Liver (tissue), 9 donors: ENCODE measurements around the gene PKMYT1. TPM values are rescaled to one million over a fixed set of nuclear protein-coding genes. Genes with fewer than 3 reads are reported as not detected.

Source experiments
- DNase-seq: peaks from one replicate; pipeline ENCODE4 v3.0.0-alpha.2; 2017; ENCODE audit warnings: low spot score
- H3K27ac ChIP-seq, 2 donors: one replicate each; pipeline ENCODE4 v1.7.0; 2013; ENCODE audit warnings: inconsistent platforms in 2 of 2, low read length in 2 of 2, control low read depth in 1 of 2, low read depth in 1 of 2, mild to moderate bottlenecking in 1 of 2
- H3K27me3 ChIP-seq, 4 donors: one replicate each; pipeline versions ENCODE4 v1.6.1 to v1.7.0; 2013; ENCODE audit warnings: low read length in 3 of 4, inconsistent platforms in 1 of 4, mild to moderate bottlenecking in 1 of 4, moderate library complexity in 1 of 4; ENCODE audit not compliant: control insufficient read depth in 4 of 4, insufficient read depth in 4 of 4
- H3K36me3 ChIP-seq, 4 donors: one replicate each; pipeline versions ENCODE4 v1.6.1 to v1.7.0; 2013; ENCODE audit warnings: low read length in 3 of 4, mild to moderate bottlenecking in 3 of 4, low read depth in 1 of 4, moderate library complexity in 1 of 4; ENCODE audit not compliant: control insufficient read depth in 4 of 4, insufficient read depth in 3 of 4
- H3K4me1 ChIP-seq, 4 donors: one replicate each; pipeline versions ENCODE4 v1.6.1 to v1.7.0; 2013; ENCODE audit warnings: low read length in 3 of 4, mild to moderate bottlenecking in 3 of 4, moderate library complexity in 1 of 4; ENCODE audit not compliant: control insufficient read depth in 4 of 4, insufficient read depth in 4 of 4
- H3K4me3 ChIP-seq, 3 donors: one replicate each; pipeline versions ENCODE4 v1.6.1 to v1.7.0; 2013; ENCODE audit warnings: low read length in 3 of 3, control low read depth in 1 of 3, low read depth in 1 of 3, mild to moderate bottlenecking in 1 of 3
- H3K9ac ChIP-seq, 2 donors: one replicate each; pipeline ENCODE4 v1.7.0; 2013; ENCODE audit warnings: low read length in 2 of 2, mild to moderate bottlenecking in 2 of 2, moderate library complexity in 2 of 2, control low read depth in 1 of 2, low read depth in 1 of 2
- H3K9me3 ChIP-seq, 4 donors: one replicate each; pipeline versions ENCODE4 v1.6.1 to v1.7.0; 2013; ENCODE audit warnings: low read length in 3 of 4; ENCODE audit not compliant: control insufficient read depth in 4 of 4
- EGR1 ChIP-seq, 2 donors: IDR thresholded peaks; 2 replicates each; pipeline ENCODE4 v1.6.1; 2016 to 2018; ENCODE audit warnings: antibody characterized with exemption in 2 of 2, low read depth in 2 of 2
- FOXA2 ChIP-seq: IDR thresholded peaks from 2 replicates; pipeline ENCODE4 v1.6.1; 2016; ENCODE audit warnings: antibody characterized with exemption
- GABPA ChIP-seq, 2 donors: IDR thresholded peaks in 1 of 2; conservative IDR thresholded peaks in 1 of 2; 2 replicates each; pipeline ENCODE4 v1.6.1; 2016; ENCODE audit warnings: antibody characterized with exemption in 2 of 2, mild to moderate bottlenecking in 1 of 2, moderate library complexity in 1 of 2
- HNF4G ChIP-seq: IDR thresholded peaks from 2 replicates; pipeline ENCODE4 v1.6.1; 2016; ENCODE audit warnings: antibody characterized with exemption
- JUND ChIP-seq, 2 donors: IDR thresholded peaks; 2 replicates each; pipeline ENCODE4 v1.6.1; 2016; ENCODE audit warnings: antibody characterized with exemption in 2 of 2
- RAD21 ChIP-seq, 2 donors: IDR thresholded peaks; 2 replicates each; pipeline ENCODE4 v1.6.1; 2016; ENCODE audit warnings: antibody characterized with exemption in 2 of 2, mild to moderate bottlenecking in 2 of 2
- TAF1 ChIP-seq: conservative IDR thresholded peaks from 2 replicates; pipeline ENCODE4 v1.6.1; 2016; ENCODE audit warnings: antibody characterized with exemption, mild to moderate bottlenecking
- YY1 ChIP-seq: IDR thresholded peaks from 2 replicates; pipeline ENCODE4 v1.6.1; 2016; ENCODE audit warnings: antibody characterized with exemption, mild to moderate bottlenecking
- WGBS: extraction: QIAGEN DNeasy Blood & Tissue Kit; methylation state at CpG from one replicate; pipeline ENCODE4 v1.1.7; 2013; 5-methylcytosine and 5-hydroxymethylcytosine counted together
- polyA plus RNA-seq, 2 donors: library from polyadenylated mRNA; stranded (reverse) in 1 of 2; unstranded in 1 of 2; fragments of 200-250 nt in 1 of 2; fragments of >200 nt in 1 of 2; fragmentation: Nextera tagmentation in 1 of 2; extraction: Ambion mirVana in 1 of 2; gene quantifications; one replicate each; pipeline versions ENCODE4 v1.2.1 to v1.2.3, GENCODE V29; 2013 to 2015
- total RNA-seq, 2 donors: library from RNA; depleted of rRNA; stranded (reverse); fragments of >200 nt; gene quantifications; one replicate each; pipeline ENCODE4 v1.2.3, GENCODE V29; 2014
- TF ChIP-seq, protein P1 (sequence below): IDR thresholded peaks from 2 replicates; pipeline ENCODE4 v1.6.1; 2016; ENCODE audit warnings: antibody characterized with exemption
- TF ChIP-seq, protein P2 (sequence below): IDR thresholded peaks from 2 replicates; pipeline ENCODE4 v1.6.1; 2016; ENCODE audit warnings: antibody characterized with exemption, mild to moderate bottlenecking
- TF ChIP-seq, protein P3 (sequence below): fragments of 150-350 bp; IDR thresholded peaks from 2 replicates; pipeline ENCODE4 v1.5.1; 2017; ENCODE audit warnings: improper control_type of control experiment, low read depth, low read length; ENCODE audit not compliant: missing input control
- TF ChIP-seq, protein P4 (sequence below): IDR thresholded peaks from 2 replicates; pipeline ENCODE4 v1.6.1; 2016; ENCODE audit warnings: antibody characterized with exemption
- donor health status: healthy.
- donor health status: healthy.
- donor health status: healthy.
- donor health status: healthy.
- donor health status: healthy.

The PKMYT1 gene
- total and polyA plus RNA-seq, 4 donors = 0.50 to 15.8 (median 2.6) TPM

DNA sequence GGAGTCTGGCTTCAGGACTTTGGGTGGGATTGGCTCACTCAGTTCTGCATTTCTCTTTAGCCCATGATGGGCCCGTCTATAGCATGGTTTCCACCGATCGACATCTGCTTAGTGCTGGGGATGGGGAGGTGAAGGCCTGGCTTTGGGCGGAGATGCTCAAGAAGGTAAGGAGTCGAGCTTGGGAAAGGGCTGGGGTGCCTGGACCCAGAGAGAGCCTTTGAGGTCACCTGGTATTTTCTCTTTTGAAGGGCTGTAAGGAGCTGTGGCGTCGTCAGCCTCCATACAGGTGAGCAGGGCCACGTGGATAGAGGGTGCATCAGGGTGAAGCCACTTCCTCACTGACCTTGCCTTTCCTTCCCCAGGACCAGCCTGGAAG lies 45.7 kb upstream of the PKMYT1 start:
- no peak for TF ChIP-seq FOXA2
- TF ChIP-seq GABPA (IDR thresholded peaks at IDR 0.05 in 1 of 2, conservative IDR thresholded peaks at IDR 0.05 in 1 of 2) = no peak
- TF ChIP-seq TAF1 = no peak
- TF ChIP-seq, protein P1, sequence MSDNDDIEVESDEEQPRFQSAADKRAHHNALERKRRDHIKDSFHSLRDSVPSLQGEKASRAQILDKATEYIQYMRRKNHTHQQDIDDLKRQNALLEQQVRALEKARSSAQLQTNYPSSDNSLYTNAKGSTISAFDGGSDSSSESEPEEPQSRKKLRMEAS = no peak
- TF ChIP-seq, protein P2, sequence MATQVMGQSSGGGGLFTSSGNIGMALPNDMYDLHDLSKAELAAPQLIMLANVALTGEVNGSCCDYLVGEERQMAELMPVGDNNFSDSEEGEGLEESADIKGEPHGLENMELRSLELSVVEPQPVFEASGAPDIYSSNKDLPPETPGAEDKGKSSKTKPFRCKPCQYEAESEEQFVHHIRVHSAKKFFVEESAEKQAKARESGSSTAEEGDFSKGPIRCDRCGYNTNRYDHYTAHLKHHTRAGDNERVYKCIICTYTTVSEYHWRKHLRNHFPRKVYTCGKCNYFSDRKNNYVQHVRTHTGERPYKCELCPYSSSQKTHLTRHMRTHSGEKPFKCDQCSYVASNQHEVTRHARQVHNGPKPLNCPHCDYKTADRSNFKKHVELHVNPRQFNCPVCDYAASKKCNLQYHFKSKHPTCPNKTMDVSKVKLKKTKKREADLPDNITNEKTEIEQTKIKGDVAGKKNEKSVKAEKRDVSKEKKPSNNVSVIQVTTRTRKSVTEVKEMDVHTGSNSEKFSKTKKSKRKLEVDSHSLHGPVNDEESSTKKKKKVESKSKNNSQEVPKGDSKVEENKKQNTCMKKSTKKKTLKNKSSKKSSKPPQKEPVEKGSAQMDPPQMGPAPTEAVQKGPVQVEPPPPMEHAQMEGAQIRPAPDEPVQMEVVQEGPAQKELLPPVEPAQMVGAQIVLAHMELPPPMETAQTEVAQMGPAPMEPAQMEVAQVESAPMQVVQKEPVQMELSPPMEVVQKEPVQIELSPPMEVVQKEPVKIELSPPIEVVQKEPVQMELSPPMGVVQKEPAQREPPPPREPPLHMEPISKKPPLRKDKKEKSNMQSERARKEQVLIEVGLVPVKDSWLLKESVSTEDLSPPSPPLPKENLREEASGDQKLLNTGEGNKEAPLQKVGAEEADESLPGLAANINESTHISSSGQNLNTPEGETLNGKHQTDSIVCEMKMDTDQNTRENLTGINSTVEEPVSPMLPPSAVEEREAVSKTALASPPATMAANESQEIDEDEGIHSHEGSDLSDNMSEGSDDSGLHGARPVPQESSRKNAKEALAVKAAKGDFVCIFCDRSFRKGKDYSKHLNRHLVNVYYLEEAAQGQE = no peak
- TF ChIP-seq EGR1 (IDR thresholded peaks at IDR 0.05; ENCODE audit: low read depth in 2 of 2) = no peak
- TF ChIP-seq JUND (IDR thresholded peaks at IDR 0.05) = no peak
- TF ChIP-seq HNF4G = no peak
- TF ChIP-seq, protein P3, sequence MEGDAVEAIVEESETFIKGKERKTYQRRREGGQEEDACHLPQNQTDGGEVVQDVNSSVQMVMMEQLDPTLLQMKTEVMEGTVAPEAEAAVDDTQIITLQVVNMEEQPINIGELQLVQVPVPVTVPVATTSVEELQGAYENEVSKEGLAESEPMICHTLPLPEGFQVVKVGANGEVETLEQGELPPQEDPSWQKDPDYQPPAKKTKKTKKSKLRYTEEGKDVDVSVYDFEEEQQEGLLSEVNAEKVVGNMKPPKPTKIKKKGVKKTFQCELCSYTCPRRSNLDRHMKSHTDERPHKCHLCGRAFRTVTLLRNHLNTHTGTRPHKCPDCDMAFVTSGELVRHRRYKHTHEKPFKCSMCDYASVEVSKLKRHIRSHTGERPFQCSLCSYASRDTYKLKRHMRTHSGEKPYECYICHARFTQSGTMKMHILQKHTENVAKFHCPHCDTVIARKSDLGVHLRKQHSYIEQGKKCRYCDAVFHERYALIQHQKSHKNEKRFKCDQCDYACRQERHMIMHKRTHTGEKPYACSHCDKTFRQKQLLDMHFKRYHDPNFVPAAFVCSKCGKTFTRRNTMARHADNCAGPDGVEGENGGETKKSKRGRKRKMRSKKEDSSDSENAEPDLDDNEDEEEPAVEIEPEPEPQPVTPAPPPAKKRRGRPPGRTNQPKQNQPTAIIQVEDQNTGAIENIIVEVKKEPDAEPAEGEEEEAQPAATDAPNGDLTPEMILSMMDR = no peak
- Histone ChIP-seq H3K9me3 (no peaks in the 10 kb centered on the region), H3K27me3 (peaks cover 0 to 5% (median 2%) of the 10 kb centered on the region in 4 donors), H3K9ac (no peak overlapping the region), H3K27ac (no peak overlapping the region), H3K36me3 (peaks cover 0 to 14% (median 3%) of the 10 kb centered on the region in 4 donors), H3K4me1 (peaks cover 17 to 52% (median 22%) of the 10 kb centered on the region in 4 donors), H3K4me3 (no peak overlapping the region)
- no peak for DNase-seq
- 93% methylated on average over 8 of the region's 8 CpGs for WGBS

DNA sequence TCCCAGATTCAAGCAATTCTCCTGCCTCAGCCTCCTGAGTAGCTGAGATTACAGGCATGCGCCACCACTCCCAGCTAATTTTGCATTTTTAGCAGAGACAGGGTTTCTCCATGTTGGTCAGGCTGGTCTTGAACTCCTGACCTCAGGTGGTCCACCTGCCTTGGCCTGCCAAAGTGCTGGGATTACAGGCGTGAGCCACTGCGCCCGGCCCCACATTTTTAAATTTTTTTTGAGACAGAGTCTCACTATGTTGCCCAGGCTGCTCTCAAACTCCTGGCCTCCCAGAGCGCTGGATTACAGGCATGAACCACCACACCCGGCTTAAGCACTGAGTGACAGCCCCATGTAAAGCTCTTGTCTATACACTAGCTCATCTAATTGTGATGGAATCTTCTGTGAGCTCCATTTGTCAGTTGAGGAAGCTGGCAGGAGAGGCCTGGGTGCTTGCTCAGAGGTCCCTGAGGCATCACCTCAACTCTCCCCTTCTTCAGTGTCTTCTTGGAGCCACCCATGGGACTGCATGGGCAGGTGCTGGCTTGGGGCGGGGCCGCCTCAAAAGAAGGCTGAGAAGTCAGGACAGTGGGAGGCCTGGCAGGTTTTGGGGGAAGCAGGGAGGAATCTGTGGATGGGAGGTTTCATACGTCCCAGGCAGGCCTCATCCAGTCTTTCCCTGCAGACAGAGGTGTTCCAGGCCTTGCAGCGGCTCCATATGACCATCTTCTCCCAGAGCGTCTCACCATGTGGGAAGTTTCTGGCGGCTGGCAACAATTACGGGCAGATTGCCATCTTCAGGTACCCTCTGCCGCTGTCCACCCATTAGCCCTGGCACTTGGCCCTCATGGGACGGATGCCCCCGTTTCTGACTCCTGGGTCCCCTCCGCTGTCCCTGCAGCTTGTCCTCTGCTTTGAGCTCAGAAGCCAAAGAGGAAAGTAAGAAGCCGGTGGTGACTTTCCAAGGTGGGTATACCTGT lies 45.1 kb upstream of the PKMYT1 start:
- Histone ChIP-seq H3K36me3 (peaks cover 0 to 14% (median 3%) of the 10 kb centered on the region in 4 donors), H3K4me3 (no peak overlapping the region), H3K9ac (no peak overlapping the region), H3K4me1 (peaks cover 17 to 52% (median 24%) of the 10 kb centered on the region in 4 donors), H3K27ac (no peak overlapping the region), H3K27me3 (peaks cover 0 to 5% (median 2%) of the 10 kb centered on the region in 4 donors), H3K9me3 (no peaks in the 10 kb centered on the region)
- TF ChIP-seq, protein P4, sequence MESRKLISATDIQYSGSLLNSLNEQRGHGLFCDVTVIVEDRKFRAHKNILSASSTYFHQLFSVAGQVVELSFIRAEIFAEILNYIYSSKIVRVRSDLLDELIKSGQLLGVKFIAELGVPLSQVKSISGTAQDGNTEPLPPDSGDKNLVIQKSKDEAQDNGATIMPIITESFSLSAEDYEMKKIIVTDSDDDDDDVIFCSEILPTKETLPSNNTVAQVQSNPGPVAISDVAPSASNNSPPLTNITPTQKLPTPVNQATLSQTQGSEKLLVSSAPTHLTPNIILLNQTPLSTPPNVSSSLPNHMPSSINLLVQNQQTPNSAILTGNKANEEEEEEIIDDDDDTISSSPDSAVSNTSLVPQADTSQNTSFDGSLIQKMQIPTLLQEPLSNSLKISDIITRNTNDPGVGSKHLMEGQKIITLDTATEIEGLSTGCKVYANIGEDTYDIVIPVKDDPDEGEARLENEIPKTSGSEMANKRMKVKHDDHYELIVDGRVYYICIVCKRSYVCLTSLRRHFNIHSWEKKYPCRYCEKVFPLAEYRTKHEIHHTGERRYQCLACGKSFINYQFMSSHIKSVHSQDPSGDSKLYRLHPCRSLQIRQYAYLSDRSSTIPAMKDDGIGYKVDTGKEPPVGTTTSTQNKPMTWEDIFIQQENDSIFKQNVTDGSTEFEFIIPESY = no peak
- TF ChIP-seq, protein P1 = no peak
- TF ChIP-seq EGR1 (IDR thresholded peaks at IDR 0.05; ENCODE audit: low read depth in 2 of 2) (no peak), YY1 (no peak), JUND (IDR thresholded peaks at IDR 0.05) (no peak), RAD21 (IDR thresholded peaks at IDR 0.05) (no peak), HNF4G (no peak)
- WGBS = 95% methylated on average over 18 of the region's 18 CpGs
- DNase-seq = no peak
